ENCODE results near the gene GNA12. TPM values are rescaled to one million over a fixed set of nuclear protein-coding genes. Genes with fewer than 3 reads are reported as not detected.

GNA12 gene
- total and polyA plus RNA-seq, 5 donors from 2014 or later = 5.0 to 29.1 (median 7.9) TPM

- DNase-seq = no peak
- Histone ChIP-seq H3K27me3 (ENCODE audit: control insufficient read depth, insufficient read depth, low read length) (no peaks in the 10 kb centered on the region), H3K27ac (ENCODE audit: insufficient read depth, low read length, poor library complexity, severe bottlenecking) (no peak overlapping the region), H3K4me1 (ENCODE audit: control insufficient read depth, insufficient read depth, low read length, poor library complexity, severe bottlenecking) (peaks cover 34% of the 10 kb centered on the region), H3K9me3 (ENCODE audit: control insufficient read depth in 2 of 2, low read length in 2 of 2) (no peaks in the 10 kb centered on the region), H3K36me3 (ENCODE audit: control insufficient read depth, insufficient read depth, low read length) (no peaks in the 10 kb centered on the region), H3K4me3 (ENCODE audit: low read depth, low read length) (no peak overlapping the region)
- H3K4me1 Mint-ChIP-seq = peaks cover 11 to 34% (median 20%) of the 10 kb centered on the region in 4 donors
- ATAC-seq (ENCODE audit: low read depth in 2 of 2) = no peak
- H3K27me3 Mint-ChIP-seq = no peaks in the 10 kb centered on the region
- peak overlapping the region in 1 of 4 donors; percentile 43 for H3K4me3 Mint-ChIP-seq
- H3K27ac Mint-ChIP-seq = peak overlapping the region in 1 of 3 donors; percentile 31
- no peaks in the 10 kb centered on the region for H3K9me3 Mint-ChIP-seq
- peaks cover 3% of the 10 kb centered on the region for H3K36me3 Mint-ChIP-seq
Observed at GRCh38 chr7:2706685-2707126, 137.4 kb downstream of the GNA12 start.

- H3K4me3 Mint-ChIP-seq = peak overlapping the region in 1 of 4 donors; percentile 32
- Histone ChIP-seq H3K4me1 (ENCODE audit: control insufficient read depth, insufficient read depth, low read length, poor library complexity, severe bottlenecking) (peaks cover 22% of the 10 kb centered on the region), H3K36me3 (ENCODE audit: control insufficient read depth, insufficient read depth, low read length) (no peaks in the 10 kb centered on the region), H3K4me3 (ENCODE audit: low read depth, low read length) (no peak overlapping the region), H3K9me3 (ENCODE audit: control insufficient read depth in 2 of 2, low read length in 2 of 2) (no peaks in the 10 kb centered on the region), H3K27ac (ENCODE audit: insufficient read depth, low read length, poor library complexity, severe bottlenecking) (no peak overlapping the region), H3K27me3 (ENCODE audit: control insufficient read depth, insufficient read depth, low read length) (no peaks in the 10 kb centered on the region)
- no peaks in the 10 kb centered on the region for H3K36me3 Mint-ChIP-seq
- no peaks in the 10 kb centered on the region for H3K9me3 Mint-ChIP-seq
- ATAC-seq (ENCODE audit: low read depth in 2 of 2) (no peak), DNase-seq (no peak)
- peaks cover 4 to 31% (median 16%) of the 10 kb centered on the region in 4 donors for H3K4me1 Mint-ChIP-seq
- H3K27me3 Mint-ChIP-seq = no peaks in the 10 kb centered on the region
- H3K27ac Mint-ChIP-seq = no peak overlapping the region
Observed at GRCh38 chr7:2705371-2706096, 138.6 kb downstream of the GNA12 start.

GRCh38 chr7:2702594-2702957, 141.5 kb downstream of the GNA12 start:
- Mint-ChIP-seq H3K27ac (no peak overlapping the region), H3K36me3 (no peaks in the 10 kb centered on the region), H3K27me3 (no peaks in the 10 kb centered on the region), H3K4me3 (peak overlapping the region in 3 of 4 donors; percentile 5 to 30 (median 20)), H3K9me3 (no peaks in the 10 kb centered on the region), H3K4me1 (peaks cover 4 to 34% (median 17%) of the 10 kb centered on the region in 4 donors)
- Histone ChIP-seq H3K4me3 (ENCODE audit: low read depth, low read length) (no peak overlapping the region), H3K36me3 (ENCODE audit: control insufficient read depth, insufficient read depth, low read length) (no peaks in the 10 kb centered on the region), H3K9me3 (ENCODE audit: control insufficient read depth in 2 of 2, low read length in 2 of 2) (no peaks in the 10 kb centered on the region), H3K27ac (ENCODE audit: insufficient read depth, low read length, poor library complexity, severe bottlenecking) (no peak overlapping the region), H3K4me1 (ENCODE audit: control insufficient read depth, insufficient read depth, low read length, poor library complexity, severe bottlenecking) (peaks cover 22% of the 10 kb centered on the region), H3K27me3 (ENCODE audit: control insufficient read depth, insufficient read depth, low read length) (no peaks in the 10 kb centered on the region)
- ATAC-seq (ENCODE audit: low read depth in 2 of 2) (no peak), DNase-seq (no peak)

GRCh38 chr7:2701832-2702593, 142.1 kb downstream of the GNA12 start:
- DNase-seq (no peak), ATAC-seq (ENCODE audit: low read depth in 2 of 2) (no peak)
- peak overlapping the region in 1 of 3 donors; percentile 76 for H3K27ac Mint-ChIP-seq
- Histone ChIP-seq H3K4me3 (ENCODE audit: low read depth, low read length) (no peak overlapping the region), H3K36me3 (ENCODE audit: control insufficient read depth, insufficient read depth, low read length) (no peaks in the 10 kb centered on the region), H3K27ac (ENCODE audit: insufficient read depth, low read length, poor library complexity, severe bottlenecking) (no peak overlapping the region), H3K9me3 (ENCODE audit: control insufficient read depth in 2 of 2, low read length in 2 of 2) (no peaks in the 10 kb centered on the region), H3K27me3 (ENCODE audit: control insufficient read depth, insufficient read depth, low read length) (no peaks in the 10 kb centered on the region), H3K4me1 (ENCODE audit: control insufficient read depth, insufficient read depth, low read length, poor library complexity, severe bottlenecking) (peaks cover 22% of the 10 kb centered on the region)
- no peaks in the 10 kb centered on the region for H3K9me3 Mint-ChIP-seq
- peak overlapping the region in 3 of 4 donors; percentile 5 to 30 (median 20) for H3K4me3 Mint-ChIP-seq
- H3K27me3 Mint-ChIP-seq = no peaks in the 10 kb centered on the region
- H3K4me1 Mint-ChIP-seq = peaks cover 4 to 31% (median 19%) of the 10 kb centered on the region in 4 donors
- no peaks in the 10 kb centered on the region for H3K36me3 Mint-ChIP-seq

GRCh38 chr7:2701424-2701823, 142.7 kb downstream of the GNA12 start:
- Histone ChIP-seq H3K9me3 (ENCODE audit: control insufficient read depth in 2 of 2, low read length in 2 of 2) (no peaks in the 10 kb centered on the region), H3K4me3 (ENCODE audit: low read depth, low read length) (no peak overlapping the region), H3K36me3 (ENCODE audit: control insufficient read depth, insufficient read depth, low read length) (no peaks in the 10 kb centered on the region), H3K27me3 (ENCODE audit: control insufficient read depth, insufficient read depth, low read length) (no peaks in the 10 kb centered on the region), H3K27ac (ENCODE audit: insufficient read depth, low read length, poor library complexity, severe bottlenecking) (no peak overlapping the region), H3K4me1 (ENCODE audit: control insufficient read depth, insufficient read depth, low read length, poor library complexity, severe bottlenecking) (peaks cover 22% of the 10 kb centered on the region)
- no peak for DNase-seq
- H3K9me3 Mint-ChIP-seq = no peaks in the 10 kb centered on the region
- no peak overlapping the region for H3K4me3 Mint-ChIP-seq
- no peaks in the 10 kb centered on the region for H3K36me3 Mint-ChIP-seq
- no peak for ATAC-seq (ENCODE audit: low read depth in 2 of 2)
- H3K27me3 Mint-ChIP-seq = no peaks in the 10 kb centered on the region
- no peak overlapping the region for H3K27ac Mint-ChIP-seq
- peaks cover 4 to 31% (median 19%) of the 10 kb centered on the region in 4 donors for H3K4me1 Mint-ChIP-seq

- Mint-ChIP-seq H3K4me1 (peaks cover 4 to 31% (median 19%) of the 10 kb centered on the region in 4 donors), H3K27ac (peak overlapping the region in 2 of 3 donors; percentile 62 to 76), H3K36me3 (no peaks in the 10 kb centered on the region), H3K27me3 (no peaks in the 10 kb centered on the region), H3K9me3 (no peaks in the 10 kb centered on the region), H3K4me3 (peak overlapping the region in 1 of 4 donors; percentile 61)
- Histone ChIP-seq H3K27ac (ENCODE audit: insufficient read depth, low read length, poor library complexity, severe bottlenecking) (no peak overlapping the region), H3K36me3 (ENCODE audit: control insufficient read depth, insufficient read depth, low read length) (no peaks in the 10 kb centered on the region), H3K4me3 (ENCODE audit: low read depth, low read length) (no peak overlapping the region), H3K27me3 (ENCODE audit: control insufficient read depth, insufficient read depth, low read length) (no peaks in the 10 kb centered on the region), H3K4me1 (ENCODE audit: control insufficient read depth, insufficient read depth, low read length, poor library complexity, severe bottlenecking) (peaks cover 22% of the 10 kb centered on the region), H3K9me3 (ENCODE audit: control insufficient read depth in 2 of 2, low read length in 2 of 2) (no peaks in the 10 kb centered on the region)
- no peak for DNase-seq
- ATAC-seq (ENCODE audit: low read depth in 2 of 2) = no peak
Observed at GRCh38 chr7:2700141-2700850, 143.8 kb downstream of the GNA12 start.

GRCh38 chr7:2699289-2699620, 144.9 kb downstream of the GNA12 start:
- Mint-ChIP-seq H3K4me1 (peaks cover 0 to 31% (median 19%) of the 10 kb centered on the region in 4 donors), H3K4me3 (peak overlapping the region; percentile 71 to 85 (median 76)), H3K27ac (peak overlapping the region; percentile 70 to 91 (median 78)), H3K9me3 (no peaks in the 10 kb centered on the region), H3K36me3 (no peaks in the 10 kb centered on the region), H3K27me3 (peaks cover 2% of the 10 kb centered on the region)
- no peaks in the 10 kb centered on the region for H3K36me3 ChIP-seq (ENCODE audit: control insufficient read depth, insufficient read depth, low read length)
- H3K4me3 ChIP-seq (ENCODE audit: low read depth, low read length) = peak overlapping the region; percentile 51
- no peaks in the 10 kb centered on the region for H3K9me3 ChIP-seq (ENCODE audit: control insufficient read depth in 2 of 2, low read length in 2 of 2)
- H3K4me1 ChIP-seq (ENCODE audit: control insufficient read depth, insufficient read depth, low read length, poor library complexity, severe bottlenecking) = peaks cover 22% of the 10 kb centered on the region
- peak overlapping the region; percentile 57 for H3K27ac ChIP-seq (ENCODE audit: insufficient read depth, low read length, poor library complexity, severe bottlenecking)
- ATAC-seq (ENCODE audit: low read depth in 2 of 2) (no peak), DNase-seq (no peak)
- no peaks in the 10 kb centered on the region for H3K27me3 ChIP-seq (ENCODE audit: control insufficient read depth, insufficient read depth, low read length)
